ENCODE data around the gene TMEM120A.

Gene TMEM120A

GRCh38 chr7:75995996-75996395 lies 1.6 kb upstream of the TMEM120A start:
- in situ Hi-C loops (cut with HindIII; ENCODE audit: low sequenced_read_pairs) = no loop called here

DNA sequence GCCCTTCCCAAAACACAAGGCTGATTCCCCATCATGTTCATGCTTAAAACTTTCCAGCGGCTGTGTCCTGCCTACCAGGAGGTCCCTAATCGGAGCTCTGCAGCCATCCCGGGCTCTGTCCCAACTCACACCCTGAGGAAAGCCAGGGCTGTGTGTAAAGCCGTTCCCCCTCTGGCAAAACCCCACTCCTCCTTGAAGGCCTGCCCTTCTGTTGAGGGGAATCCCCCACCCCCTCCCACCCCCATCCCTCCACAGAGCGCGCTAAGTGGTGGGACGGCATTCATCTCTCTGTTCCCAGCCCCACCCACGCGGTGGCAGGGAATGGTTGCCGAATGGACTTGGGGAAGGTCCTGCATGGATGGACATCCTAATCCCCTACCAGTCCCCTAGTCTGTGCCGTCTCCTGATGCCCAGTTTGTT lies 667 bp upstream of the TMEM120A start:
- in situ Hi-C loops (cut with HindIII; ENCODE audit: low sequenced_read_pairs) = no loop called here

- in situ Hi-C loops (cut with HindIII; ENCODE audit: low sequenced_read_pairs) = no loop called here
Measured at GRCh38 chr7:75993689-75994387, 557 bp downstream of the TMEM120A start.

DNA sequence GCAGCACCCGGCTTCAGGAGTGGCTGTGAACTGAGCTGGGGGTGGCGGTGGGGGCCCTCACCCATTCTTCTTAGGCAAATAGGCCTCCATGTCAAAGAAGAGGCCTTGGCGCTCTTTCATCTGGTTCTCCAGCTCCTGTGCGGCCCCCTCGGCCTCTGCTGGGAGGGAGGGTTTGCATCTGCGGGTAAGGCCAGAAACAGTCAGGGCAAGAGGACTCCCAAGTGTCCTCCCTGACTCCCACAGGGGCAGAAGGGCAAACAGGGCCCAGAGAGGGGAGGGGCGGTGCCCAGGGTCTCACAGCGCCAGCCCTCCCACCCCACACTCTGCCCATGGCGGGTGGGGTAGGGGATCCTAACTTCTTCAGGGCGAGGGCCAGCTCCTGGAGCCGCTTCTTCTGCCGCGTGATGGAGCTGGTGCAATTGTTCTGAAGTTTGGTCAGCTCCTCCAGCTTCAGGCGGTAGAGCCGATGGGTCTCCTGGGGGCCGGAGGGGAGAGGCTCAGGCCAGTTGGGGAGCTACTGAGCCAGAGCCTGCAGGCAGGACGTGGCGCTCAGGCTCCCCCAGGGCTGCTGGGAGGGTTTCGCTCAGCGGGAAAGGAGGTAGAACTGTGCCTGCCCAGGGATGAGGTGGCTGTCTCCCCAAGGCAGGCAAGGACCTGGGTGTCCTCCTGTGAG lies 2.2 kb downstream of the TMEM120A start:
- in situ Hi-C loops (cut with HindIII; ENCODE audit: low sequenced_read_pairs) = no loop called here

DNA sequence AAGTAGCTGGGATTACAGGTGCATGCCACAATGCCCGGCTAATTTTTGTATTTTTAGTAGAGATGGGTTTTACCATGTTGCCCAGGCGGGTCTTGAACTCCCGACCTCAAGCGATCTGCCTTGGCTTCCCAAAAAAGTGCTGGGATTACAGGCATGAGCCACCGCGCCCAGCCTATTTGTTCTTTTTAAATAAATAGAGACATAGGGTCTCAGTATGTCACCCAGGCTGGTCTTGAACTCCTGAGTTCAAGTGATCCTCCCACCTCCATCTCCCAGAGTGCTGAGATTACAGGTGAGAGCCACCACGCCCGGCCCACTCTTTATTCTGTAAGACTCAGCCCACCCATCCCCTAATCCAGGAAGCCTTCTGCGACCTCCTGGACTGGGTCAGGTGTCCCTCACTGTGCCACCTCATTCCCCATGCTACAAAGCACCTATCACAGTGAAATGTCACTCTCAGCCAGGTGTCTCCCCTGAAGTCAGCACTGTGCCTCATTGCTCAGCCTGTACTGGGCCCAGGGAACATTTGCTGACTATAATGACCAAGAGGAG lies 2.8 kb downstream of the TMEM120A start:
- in situ Hi-C loops (cut with HindIII; ENCODE audit: low sequenced_read_pairs) = no loop called here

DNA sequence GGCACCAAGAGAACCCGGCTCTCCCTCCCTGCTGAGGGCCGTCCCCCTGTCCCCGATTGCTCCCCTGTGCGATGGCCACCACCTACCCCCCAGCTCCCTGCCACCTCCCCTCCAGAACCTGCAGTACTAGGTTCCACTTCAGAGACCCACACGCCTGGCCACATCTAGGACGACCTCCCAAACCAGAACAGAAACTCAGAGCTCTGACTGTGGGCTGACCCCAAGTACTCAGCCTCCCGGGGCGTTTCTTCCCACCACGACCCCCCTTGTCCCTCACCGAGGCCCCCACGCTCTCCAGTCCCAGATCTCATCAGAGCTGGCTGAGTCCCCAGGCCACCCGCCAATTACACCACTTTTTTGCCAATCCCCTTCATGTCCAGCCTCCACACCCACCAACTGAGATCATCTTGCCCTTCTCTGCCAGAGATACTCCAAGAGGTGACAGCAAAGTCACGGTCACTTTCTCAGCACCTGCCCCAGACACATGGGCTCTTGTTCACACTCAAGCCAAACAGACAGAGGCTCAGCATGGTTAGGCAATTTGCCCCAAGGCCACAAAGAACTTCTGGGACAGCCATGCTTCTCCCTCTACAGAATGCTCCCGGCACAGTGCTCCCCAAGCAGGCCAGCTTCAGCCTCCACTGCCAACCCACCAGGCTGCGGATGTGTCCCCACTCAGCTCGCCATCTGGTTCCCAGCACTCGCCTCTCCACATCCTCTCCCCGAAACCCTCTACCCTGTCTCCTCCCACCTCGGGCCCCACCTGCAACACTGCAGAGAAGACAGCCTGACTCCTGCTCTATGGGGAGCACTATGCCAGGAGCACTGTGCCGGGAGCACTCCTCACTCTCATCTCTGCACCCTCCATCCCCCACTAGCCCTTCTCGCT lies 4.7 kb downstream of the TMEM120A start:
- in situ Hi-C loops (cut with HindIII; ENCODE audit: low sequenced_read_pairs) = no loop called here

DNA sequence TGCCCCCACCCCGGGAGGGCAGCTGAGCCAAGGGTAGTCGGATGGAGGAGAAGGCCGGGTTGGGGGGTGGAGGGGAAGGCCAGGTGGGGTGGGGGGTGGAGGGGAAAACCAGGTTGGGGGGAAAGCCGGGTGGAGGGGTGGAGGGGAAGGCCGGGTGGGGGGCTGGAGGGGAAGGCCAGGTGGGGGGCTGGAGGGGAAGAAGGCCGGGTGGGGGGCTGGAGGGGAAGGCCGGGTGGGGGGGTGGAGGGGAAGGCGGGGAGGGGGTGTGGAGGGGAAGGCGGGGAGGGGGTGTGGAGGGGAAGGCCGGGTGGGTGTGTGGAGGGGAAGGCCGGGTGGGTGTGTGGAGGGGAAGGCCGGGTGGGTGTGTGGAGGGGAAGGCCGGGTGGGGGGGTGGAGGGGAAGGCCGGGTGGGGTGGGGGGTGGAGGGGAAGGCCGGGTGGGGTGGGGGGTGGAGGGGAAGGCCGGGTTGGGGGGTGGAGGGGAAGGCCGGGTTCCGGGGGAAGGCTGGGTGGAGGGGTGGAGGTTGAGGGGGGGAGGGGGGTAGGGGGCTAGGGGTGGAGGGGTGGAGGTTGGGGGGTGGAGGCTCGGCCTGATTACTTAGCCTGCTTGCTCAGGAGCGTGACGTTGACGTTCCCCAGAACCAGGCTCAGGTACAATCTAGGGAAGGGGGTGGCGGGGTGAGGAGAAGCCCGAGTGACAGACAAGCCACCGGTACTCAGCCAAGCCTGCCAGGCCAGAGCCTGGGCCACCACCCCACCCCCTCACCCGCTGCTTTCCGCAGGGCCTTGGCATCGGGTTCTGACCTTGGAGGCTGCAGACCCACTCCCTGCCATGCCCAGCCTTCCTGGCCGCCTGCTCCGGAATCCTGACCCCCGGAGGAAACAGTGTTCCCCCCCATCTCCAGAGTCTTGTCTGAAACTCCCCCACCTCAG lies 5.6 kb downstream of the TMEM120A start:
- in situ Hi-C loops (cut with HindIII; ENCODE audit: low sequenced_read_pairs) = no loop called here

DNA sequence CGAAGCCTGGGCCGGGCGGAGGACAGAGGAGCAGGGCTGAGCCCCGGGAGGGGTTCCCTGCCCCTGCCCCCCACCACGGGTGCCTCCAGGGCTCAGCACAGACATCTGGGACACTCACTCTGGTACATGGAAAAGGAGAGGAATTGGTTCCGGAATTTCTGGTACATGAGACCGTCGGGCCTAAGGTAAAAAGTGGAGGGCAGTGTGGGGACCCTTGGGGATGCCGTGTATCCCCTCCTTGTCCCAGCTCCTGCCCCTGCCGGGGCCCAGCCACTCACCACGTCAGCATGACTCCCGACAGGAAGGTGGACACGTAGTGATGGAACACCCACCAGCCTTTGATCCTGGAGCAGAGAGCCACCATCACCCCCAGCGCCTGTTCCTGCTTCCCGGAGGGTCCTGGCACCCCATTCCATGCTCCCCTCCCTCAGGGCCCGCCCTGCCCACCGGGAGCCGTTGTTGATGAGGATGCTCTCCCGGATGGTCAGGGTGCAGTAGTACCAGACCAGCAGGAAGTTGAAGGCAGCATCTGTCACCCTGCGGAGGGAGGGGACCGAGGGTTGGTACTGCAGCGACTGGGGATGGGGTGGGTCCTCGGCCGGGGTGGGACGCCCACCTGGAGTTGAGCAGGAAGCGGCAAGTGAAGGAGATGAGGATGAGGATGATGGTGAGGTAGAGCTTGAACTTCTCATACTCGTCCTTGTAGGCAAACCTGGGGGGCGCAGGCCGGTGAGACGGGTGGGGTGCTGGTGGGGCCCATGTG lies 6.4 kb downstream of the TMEM120A start:
- in situ Hi-C loops (cut with HindIII; ENCODE audit: low sequenced_read_pairs) = no loop called here

GRCh38 chr7:75987026-75987804 lies 7.2 kb downstream of the TMEM120A start:
- in situ Hi-C loops (cut with HindIII; ENCODE audit: low sequenced_read_pairs) = no loop called here

DNA sequence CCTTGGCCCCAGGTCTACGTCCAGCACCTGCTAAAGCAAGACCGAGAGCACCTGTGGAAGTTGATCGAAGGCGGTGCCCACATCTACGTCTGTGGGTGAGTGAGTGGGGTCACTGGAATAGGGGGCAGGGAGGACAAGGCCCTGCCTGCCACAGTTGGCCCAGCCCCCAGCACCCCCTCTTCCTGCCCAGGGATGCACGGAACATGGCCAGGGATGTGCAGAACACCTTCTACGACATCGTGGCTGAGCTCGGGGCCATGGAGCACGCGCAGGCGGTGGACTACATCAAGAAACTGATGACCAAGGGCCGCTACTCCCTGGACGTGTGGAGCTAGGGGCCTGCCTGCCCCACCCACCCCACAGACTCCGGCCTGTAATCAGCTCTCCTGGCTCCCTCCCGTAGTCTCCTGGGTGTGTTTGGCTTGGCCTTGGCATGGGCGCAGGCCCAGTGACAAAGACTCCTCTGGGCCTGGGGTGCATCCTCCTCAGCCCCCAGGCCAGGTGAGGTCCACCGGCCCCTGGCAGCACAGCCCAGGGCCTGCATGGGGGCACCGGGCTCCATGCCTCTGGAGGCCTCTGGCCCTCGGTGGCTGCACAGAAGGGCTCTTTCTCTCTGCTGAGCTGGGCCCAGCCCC lies 8.1 kb downstream of the TMEM120A start:
- in situ Hi-C loops (cut with HindIII; ENCODE audit: low sequenced_read_pairs) = no loop called here

DNA sequence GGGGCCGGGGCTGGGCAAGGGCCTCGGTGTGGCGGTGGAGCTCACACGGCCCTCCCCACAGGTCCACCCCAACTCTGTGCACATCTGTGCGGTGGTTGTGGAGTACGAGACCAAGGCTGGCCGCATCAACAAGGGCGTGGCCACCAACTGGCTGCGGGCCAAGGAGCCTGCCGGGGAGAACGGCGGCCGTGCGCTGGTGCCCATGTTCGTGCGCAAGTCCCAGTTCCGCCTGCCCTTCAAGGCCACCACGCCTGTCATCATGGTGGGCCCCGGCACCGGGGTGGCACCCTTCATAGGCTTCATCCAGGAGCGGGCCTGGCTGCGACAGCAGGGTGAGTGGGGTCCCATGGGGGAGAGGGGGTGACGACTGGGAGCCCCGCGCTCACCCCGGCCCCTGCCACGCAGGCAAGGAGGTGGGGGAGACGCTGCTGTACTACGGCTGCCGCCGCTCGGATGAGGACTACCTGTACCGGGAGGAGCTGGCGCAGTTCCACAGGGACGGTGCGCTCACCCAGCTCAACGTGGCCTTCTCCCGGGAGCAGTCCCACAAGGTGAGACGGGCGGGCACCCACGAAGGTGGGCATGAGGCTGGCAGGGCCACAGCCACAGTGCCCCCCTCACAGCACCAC lies 8.8 kb downstream of the TMEM120A start:
- in situ Hi-C loops (cut with HindIII; ENCODE audit: low sequenced_read_pairs) = no loop called here

GRCh38 chr7:75985009-75985517 lies 9.3 kb downstream of the TMEM120A start:
- in situ Hi-C loops (cut with HindIII; ENCODE audit: low sequenced_read_pairs) = no loop called here

DNA sequence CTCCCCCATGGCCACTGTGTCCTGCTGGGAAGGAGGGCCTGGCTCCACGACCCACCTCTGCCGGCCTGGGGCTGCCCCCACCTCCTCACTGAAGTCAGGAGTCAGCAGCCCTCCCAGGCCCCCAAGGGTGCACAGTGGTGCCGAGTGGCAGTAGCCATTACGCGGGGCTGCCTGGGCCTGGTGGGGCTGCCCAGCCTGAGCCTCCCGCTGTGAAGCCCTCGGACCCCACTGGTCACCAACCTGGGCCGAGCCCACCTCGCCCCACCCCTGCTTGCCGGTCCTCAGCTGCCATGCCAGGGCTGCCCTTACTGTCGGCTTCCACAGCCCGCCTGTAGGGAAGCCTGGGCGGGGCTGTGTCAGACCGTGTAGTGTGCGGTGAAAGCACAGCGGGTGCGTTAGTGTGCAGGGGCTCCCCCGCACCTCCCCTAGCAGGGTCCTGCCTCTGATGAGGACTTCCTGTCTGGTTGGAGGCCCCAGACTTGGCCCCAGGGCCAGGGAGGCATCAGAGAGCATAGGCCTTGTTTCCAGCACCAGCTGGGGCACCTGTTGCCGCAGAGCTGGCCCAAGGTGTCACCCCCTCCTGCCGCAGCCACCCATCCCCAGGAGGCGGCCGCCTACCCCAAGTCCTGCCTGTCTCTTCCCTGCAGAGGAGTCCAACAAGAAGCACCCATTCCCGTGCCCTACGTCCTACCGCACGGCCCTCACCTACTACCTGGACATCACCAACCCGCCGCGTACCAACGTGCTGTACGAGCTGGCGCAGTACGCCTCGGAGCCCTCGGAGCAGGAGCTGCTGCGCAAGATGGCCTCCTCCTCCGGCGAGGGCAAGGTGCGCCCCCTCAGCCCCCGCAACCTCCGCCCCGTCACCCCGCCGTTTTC lies 10.0 kb downstream of the TMEM120A start:
- in situ Hi-C loops (cut with HindIII; ENCODE audit: low sequenced_read_pairs) = no loop called here

- in situ Hi-C loops (cut with HindIII; ENCODE audit: low sequenced_read_pairs) = no loop called here
Measured at GRCh38 chr7:75983471-75984129, 10.8 kb downstream of the TMEM120A start.

GRCh38 chr7:75982306-75983064 lies 11.9 kb downstream of the TMEM120A start:
- in situ Hi-C loops (cut with HindIII; ENCODE audit: low sequenced_read_pairs) = no loop called here
